ENCODE data around the gene JAK3. TPM values are rescaled to one million over a fixed set of nuclear protein-coding genes. Genes with fewer than 3 reads are reported as not detected.

JAK3 gene
- total RNA-seq, 3 donors from 2014 or later, result 2.8 to 13.1 (median 3.5) TPM

DNA sequence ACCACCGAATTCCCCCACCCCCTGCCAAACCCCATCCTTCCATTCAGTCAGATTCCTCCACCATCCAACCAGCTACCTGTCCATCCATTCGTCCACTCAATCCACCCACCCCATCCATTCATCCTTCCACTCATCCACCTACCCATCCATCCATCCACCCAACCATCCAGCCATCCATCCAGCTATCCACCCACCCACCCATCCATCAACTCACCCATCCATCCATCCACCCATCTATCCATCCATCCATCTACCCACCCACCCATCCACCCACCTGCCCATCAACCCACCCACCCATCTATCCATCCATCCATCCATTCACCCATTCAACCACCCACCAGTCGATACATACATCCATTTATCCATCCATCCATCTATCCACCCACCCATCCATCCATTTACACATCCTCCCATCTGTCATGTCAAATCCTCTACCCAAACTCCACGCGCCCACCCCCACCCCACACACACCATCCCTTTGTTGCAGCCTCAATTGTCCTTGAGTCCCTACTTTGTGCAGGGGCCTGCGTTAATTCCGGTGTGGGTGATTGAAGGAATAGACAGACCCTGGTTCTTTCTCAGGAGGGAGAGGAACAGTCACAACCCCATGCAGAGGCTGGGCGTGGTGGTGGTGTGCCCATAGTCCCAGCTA is 18.7 kb upstream of the JAK3 start:
- intact Hi-C loops (cut with DNase I; ENCODE audit: low total_unique reads), result no loop called here
- H3K9me3 ChIP-seq, result no peaks in the 10 kb centered on the region
- H3K27ac ChIP-seq, result peak overlapping the region in 1 of 2 donors; percentile 32
- peaks cover 0 to 18% of the 10 kb centered on the region in 2 donors for H3K27me3 ChIP-seq
- peaks cover 0 to 2% of the 10 kb centered on the region in 2 donors for H3K4me1 ChIP-seq
- H3K4me3 ChIP-seq, result no peak overlapping the region
- H3K36me3 ChIP-seq, result peaks cover 4% of the 10 kb centered on the region
- TF ChIP-seq, protein P1, sequence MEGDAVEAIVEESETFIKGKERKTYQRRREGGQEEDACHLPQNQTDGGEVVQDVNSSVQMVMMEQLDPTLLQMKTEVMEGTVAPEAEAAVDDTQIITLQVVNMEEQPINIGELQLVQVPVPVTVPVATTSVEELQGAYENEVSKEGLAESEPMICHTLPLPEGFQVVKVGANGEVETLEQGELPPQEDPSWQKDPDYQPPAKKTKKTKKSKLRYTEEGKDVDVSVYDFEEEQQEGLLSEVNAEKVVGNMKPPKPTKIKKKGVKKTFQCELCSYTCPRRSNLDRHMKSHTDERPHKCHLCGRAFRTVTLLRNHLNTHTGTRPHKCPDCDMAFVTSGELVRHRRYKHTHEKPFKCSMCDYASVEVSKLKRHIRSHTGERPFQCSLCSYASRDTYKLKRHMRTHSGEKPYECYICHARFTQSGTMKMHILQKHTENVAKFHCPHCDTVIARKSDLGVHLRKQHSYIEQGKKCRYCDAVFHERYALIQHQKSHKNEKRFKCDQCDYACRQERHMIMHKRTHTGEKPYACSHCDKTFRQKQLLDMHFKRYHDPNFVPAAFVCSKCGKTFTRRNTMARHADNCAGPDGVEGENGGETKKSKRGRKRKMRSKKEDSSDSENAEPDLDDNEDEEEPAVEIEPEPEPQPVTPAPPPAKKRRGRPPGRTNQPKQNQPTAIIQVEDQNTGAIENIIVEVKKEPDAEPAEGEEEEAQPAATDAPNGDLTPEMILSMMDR (IDR thresholded peaks at IDR 0.05), result no peak
- TF ChIP-seq POLR2AphosphoS5 (IDR thresholded peaks at IDR 0.05) (no peak), POLR2A (IDR thresholded peaks at IDR 0.05) (no peak)
- DNase-seq (ENCODE audit: low spot score in 2 of 2), result no peak

DNA sequence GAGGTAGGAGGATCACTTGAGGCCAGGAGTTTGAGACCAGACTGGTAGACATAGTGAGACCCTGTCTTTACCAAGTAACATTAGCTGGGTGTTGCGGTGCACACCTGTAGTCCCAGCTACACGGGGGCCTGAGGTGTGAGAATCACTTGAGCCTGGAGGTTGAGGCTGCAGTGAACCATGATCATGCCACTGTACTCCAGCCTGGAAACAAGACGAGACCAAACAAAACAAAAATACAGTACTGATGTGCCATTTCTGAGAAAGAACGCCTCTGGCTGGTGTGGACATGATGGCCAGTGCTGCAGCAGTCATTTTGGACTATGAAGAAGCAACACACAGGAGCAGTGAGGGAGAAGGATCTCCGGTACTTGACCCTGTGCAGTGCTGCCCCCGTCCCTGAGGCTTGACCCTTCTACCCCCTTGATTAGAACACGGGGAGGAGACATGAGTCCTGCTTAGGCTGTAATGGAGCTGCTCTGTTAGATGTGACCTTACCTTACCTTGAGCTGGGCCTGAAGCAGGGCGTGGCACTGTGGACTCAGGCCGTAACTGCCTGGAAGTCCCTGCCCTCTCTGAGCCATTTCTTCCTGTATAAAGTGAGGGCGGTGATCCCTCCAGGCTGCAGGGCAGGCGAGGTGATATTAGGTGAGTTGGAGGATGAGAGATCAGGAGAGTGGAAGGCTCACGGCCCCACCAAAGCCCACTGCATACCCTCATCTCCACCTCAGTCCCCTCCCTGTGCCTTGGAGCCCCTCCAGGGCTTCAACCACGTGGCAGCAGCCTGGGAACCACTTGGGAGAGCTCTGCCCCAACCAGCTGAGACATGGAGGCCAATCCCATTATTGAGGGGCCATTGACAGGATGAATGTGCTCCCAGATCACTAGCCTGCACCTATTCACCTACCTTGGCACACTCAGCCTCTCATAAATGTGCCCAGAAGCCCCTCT is 17.9 kb upstream of the JAK3 start:
- Histone ChIP-seq H3K4me3 (no peak overlapping the region), H3K4me1 (peaks cover 5 to 10% of the 10 kb centered on the region in 2 donors), H3K9me3 (no peaks in the 10 kb centered on the region), H3K36me3 (peaks cover 4% of the 10 kb centered on the region), H3K27me3 (peaks cover 0 to 10% of the 10 kb centered on the region in 2 donors), H3K27ac (peak overlapping the region in 1 of 2 donors; percentile 32)
- intact Hi-C loops (cut with DNase I; ENCODE audit: low total_unique reads), result no loop called here
- TF ChIP-seq POLR2A (IDR thresholded peaks at IDR 0.05) (no peak), POLR2AphosphoS5 (IDR thresholded peaks at IDR 0.05) (no peak)
- TF ChIP-seq, protein P1 (IDR thresholded peaks at IDR 0.05), result no peak
- no peak for DNase-seq (ENCODE audit: low spot score in 2 of 2)

DNA sequence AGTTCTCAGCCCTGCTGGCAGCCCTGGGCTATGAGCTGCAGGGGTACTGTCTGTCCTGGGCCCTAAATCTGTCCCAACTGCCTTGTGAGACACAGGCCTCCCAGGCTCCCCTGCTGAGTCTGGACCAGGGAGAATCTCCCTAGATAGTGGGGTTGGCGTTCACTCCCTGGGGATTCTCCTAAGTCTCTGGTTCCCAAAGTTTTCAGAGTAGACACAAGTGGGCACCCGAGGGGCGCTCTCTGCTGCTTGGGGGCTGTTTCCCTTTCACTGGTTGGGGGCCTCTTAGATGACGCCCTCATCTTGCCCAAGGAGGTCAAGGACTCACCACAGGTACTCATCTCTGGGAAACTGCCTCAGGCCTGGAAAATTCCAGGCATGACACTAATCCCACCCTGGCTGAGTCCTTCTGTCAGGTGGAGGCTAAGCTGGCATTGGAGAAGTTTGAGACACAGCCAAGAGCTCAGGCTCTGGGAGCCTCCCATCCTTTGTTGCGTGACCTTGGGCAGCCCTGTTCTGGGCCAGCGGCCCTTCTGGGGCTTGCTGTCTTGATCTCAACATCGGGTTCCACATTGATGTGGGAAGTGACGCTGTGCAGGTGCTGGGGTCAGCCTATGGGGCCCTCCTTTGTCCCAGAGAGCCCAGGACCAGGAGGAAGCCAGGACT is 15.9 kb upstream of the JAK3 start:
- peak overlapping the region in 1 of 2 donors; percentile 58 for H3K27ac ChIP-seq
- TF ChIP-seq, protein P1 (IDR thresholded peaks at IDR 0.05), result no peak
- H3K27me3 ChIP-seq, result no peaks in the 10 kb centered on the region
- intact Hi-C loops (cut with DNase I; ENCODE audit: low total_unique reads), result no loop called here
- H3K36me3 ChIP-seq, result peaks cover 4% of the 10 kb centered on the region
- peaks cover 5 to 10% of the 10 kb centered on the region in 2 donors for H3K4me1 ChIP-seq
- H3K9me3 ChIP-seq, result no peaks in the 10 kb centered on the region
- H3K4me3 ChIP-seq, result no peak overlapping the region
- no peak for DNase-seq (ENCODE audit: low spot score in 2 of 2)

DNA sequence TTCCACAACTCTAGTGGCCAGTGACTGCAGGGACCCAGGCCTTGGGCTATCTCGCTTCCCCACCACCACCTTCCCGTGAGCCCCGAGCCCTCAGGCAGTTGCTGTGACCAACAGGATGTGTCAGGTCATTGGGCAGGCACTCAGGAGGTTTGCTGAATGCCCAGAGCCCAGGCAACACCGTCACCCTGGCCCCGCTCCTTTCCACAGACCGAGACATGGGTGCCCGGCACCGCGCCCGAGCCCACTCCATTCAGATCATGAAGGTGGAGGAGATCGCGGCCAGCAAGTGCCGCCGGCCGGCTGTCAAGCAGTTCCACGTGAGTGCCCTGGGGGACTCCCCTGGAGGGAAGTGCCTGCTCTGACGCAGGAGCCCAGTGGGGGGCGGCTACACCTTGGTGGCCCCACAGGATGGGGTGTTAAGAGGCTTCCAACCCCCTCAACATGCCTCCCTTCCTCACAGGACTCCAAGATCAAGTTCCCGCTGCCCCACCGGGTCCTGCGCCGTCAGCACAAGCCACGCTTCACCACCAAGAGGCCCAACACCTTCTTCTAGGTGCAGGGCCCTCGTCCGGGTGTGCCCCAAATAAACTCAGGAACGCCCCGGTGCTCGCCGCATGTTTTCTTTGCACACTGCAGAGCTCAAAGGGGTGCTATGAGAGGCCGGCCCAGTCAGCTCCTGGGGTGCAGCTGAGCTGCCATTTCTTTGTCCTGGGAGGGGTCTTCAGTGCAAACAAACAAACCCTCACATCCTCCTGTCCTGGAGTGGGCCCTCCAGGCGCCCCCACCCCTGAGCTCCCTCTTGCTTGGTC is 15.1 kb upstream of the JAK3 start:
- Histone ChIP-seq H3K4me3 (no peak overlapping the region), H3K27ac (no peak overlapping the region), H3K36me3 (peaks cover 4% of the 10 kb centered on the region), H3K9me3 (no peaks in the 10 kb centered on the region), H3K27me3 (no peaks in the 10 kb centered on the region), H3K4me1 (peaks cover 5 to 10% of the 10 kb centered on the region in 2 donors)
- DNase-seq (ENCODE audit: low spot score in 2 of 2), result no peak
- TF ChIP-seq, protein P1 (IDR thresholded peaks at IDR 0.05), result no peak
- TF ChIP-seq POLR2A (IDR thresholded peaks at IDR 0.05), result no peak
- no peak for TF ChIP-seq POLR2AphosphoS5 (IDR thresholded peaks at IDR 0.05)
- intact Hi-C loops (cut with DNase I; ENCODE audit: low total_unique reads), result no loop called here
